ENCODE results near the gene GJB4. TPM values are rescaled to one million over a fixed set of nuclear protein-coding genes. Genes with fewer than 3 reads are reported as not detected.

GJB4 gene
- total and polyA plus RNA-seq, 2 experiments from 2014 or later, result 1.00 to 2.5 TPM

DNA sequence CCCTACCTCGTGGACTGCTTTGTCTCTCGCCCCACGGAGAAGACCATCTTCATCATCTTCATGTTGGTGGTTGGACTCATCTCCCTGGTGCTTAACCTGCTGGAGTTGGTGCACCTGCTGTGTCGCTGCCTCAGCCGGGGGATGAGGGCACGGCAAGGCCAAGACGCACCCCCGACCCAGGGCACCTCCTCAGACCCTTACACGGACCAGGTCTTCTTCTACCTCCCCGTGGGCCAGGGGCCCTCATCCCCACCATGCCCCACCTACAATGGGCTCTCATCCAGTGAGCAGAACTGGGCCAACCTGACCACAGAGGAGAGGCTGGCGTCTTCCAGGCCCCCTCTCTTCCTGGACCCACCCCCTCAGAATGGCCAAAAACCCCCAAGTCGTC lies 35.2 kb downstream of the GJB4 start:
- no peak overlapping the region for H3K27ac ChIP-seq
- no peaks in the 10 kb centered on the region for H3K9me2 ChIP-seq (replicated peaks; ENCODE audit: insufficient read depth)
- no peaks in the 10 kb centered on the region for H4K20me1 ChIP-seq (ENCODE audit: insufficient read depth, poor library complexity, severe bottlenecking)
- no peak overlapping the region for H2AFZ ChIP-seq
- no peaks in the 10 kb centered on the region for H3K4me1 ChIP-seq (ENCODE audit: insufficient read depth)
- H3K9me3 ChIP-seq (ENCODE audit: low read depth), result no peaks in the 10 kb centered on the region
- no peaks in the 10 kb centered on the region for H3K36me3 ChIP-seq (replicated peaks; ENCODE audit: insufficient read depth, low read depth)
- no peak overlapping the region for H3K4me2 ChIP-seq
- no peak for DNase-seq (ENCODE audit: low spot score)
- WGBS (ENCODE audit: low lambda C conversion rate, missing lambda C conversion rate), result 93% methylated on average over 12 of the region's 12 CpGs
- TF ChIP-seq EZH2 (IDR thresholded peaks at IDR 0.05; ENCODE audit: borderline replicate concordance), result no peak
- TF ChIP-seq, protein P1, sequence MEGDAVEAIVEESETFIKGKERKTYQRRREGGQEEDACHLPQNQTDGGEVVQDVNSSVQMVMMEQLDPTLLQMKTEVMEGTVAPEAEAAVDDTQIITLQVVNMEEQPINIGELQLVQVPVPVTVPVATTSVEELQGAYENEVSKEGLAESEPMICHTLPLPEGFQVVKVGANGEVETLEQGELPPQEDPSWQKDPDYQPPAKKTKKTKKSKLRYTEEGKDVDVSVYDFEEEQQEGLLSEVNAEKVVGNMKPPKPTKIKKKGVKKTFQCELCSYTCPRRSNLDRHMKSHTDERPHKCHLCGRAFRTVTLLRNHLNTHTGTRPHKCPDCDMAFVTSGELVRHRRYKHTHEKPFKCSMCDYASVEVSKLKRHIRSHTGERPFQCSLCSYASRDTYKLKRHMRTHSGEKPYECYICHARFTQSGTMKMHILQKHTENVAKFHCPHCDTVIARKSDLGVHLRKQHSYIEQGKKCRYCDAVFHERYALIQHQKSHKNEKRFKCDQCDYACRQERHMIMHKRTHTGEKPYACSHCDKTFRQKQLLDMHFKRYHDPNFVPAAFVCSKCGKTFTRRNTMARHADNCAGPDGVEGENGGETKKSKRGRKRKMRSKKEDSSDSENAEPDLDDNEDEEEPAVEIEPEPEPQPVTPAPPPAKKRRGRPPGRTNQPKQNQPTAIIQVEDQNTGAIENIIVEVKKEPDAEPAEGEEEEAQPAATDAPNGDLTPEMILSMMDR (IDR thresholded peaks at IDR 0.05; ENCODE audit: poor library complexity), result no peak
- TF ChIP-seq EZH2phosphoT487 (IDR thresholded peaks at IDR 0.05; ENCODE audit: low read depth, severe bottlenecking, unreplicated experiment), result no peak
- H3K79me2 ChIP-seq, result no peaks in the 10 kb centered on the region
- no peak overlapping the region for H3K4me3 ChIP-seq
- peaks cover 22% of the 10 kb centered on the region for H3K27me3 ChIP-seq

GRCh38 chr1:34795916-34796315 lies 36.4 kb downstream of the GJB4 start:
- no peak for DNase-seq (ENCODE audit: low spot score)
- Histone ChIP-seq H3K4me3 (no peak overlapping the region), H3K4me1 (ENCODE audit: insufficient read depth) (no peaks in the 10 kb centered on the region), H3K27me3 (peaks cover 22% of the 10 kb centered on the region), H3K9me3 (ENCODE audit: low read depth) (no peaks in the 10 kb centered on the region), H3K27ac (no peak overlapping the region), H2AFZ (no peak overlapping the region), H3K4me2 (no peak overlapping the region), H3K79me2 (no peaks in the 10 kb centered on the region), H3K36me3 (replicated peaks; ENCODE audit: insufficient read depth, low read depth) (no peaks in the 10 kb centered on the region), H4K20me1 (ENCODE audit: insufficient read depth, poor library complexity, severe bottlenecking) (no peaks in the 10 kb centered on the region), H3K9me2 (replicated peaks; ENCODE audit: insufficient read depth) (no peaks in the 10 kb centered on the region)
- WGBS (ENCODE audit: low lambda C conversion rate, missing lambda C conversion rate), result 91% methylated on average over 6 of the region's 6 CpGs
- TF ChIP-seq EZH2phosphoT487 (IDR thresholded peaks at IDR 0.05; ENCODE audit: low read depth, severe bottlenecking, unreplicated experiment) (no peak), EZH2 (IDR thresholded peaks at IDR 0.05; ENCODE audit: borderline replicate concordance) (no peak)
- TF ChIP-seq, protein P1 (IDR thresholded peaks at IDR 0.05; ENCODE audit: poor library complexity), result no peak

- WGBS (ENCODE audit: low lambda C conversion rate, missing lambda C conversion rate), result 76% methylated on average over 6 of the region's 6 CpGs
- no peak for TF ChIP-seq EZH2 (IDR thresholded peaks at IDR 0.05; ENCODE audit: borderline replicate concordance)
- TF ChIP-seq, protein P1 (IDR thresholded peaks at IDR 0.05; ENCODE audit: poor library complexity), result no peak
- no peak for TF ChIP-seq EZH2phosphoT487 (IDR thresholded peaks at IDR 0.05; ENCODE audit: low read depth, severe bottlenecking, unreplicated experiment)
- no peaks in the 10 kb centered on the region for H3K9me2 ChIP-seq (replicated peaks; ENCODE audit: insufficient read depth)
Measured at GRCh38 chr1:34796990-34797389, 37.5 kb downstream of the GJB4 start.

GRCh38 chr1:34800214-34800613 lies 40.7 kb downstream of the GJB4 start:
- DNase-seq (ENCODE audit: low spot score), result no peak
- H3K4me1 ChIP-seq (ENCODE audit: insufficient read depth), result no peaks in the 10 kb centered on the region
- H3K4me3 ChIP-seq, result no peak overlapping the region
- H3K4me2 ChIP-seq, result no peak overlapping the region
- H2AFZ ChIP-seq, result no peak overlapping the region
- TF ChIP-seq, protein P1 (IDR thresholded peaks at IDR 0.05; ENCODE audit: poor library complexity), result no peak
- TF ChIP-seq EZH2phosphoT487 (IDR thresholded peaks at IDR 0.05; ENCODE audit: low read depth, severe bottlenecking, unreplicated experiment) (no peak), EZH2 (IDR thresholded peaks at IDR 0.05; ENCODE audit: borderline replicate concordance) (no peak)
- no peak overlapping the region for H3K27ac ChIP-seq
- H3K9me2 ChIP-seq (replicated peaks; ENCODE audit: insufficient read depth), result no peaks in the 10 kb centered on the region
- H3K36me3 ChIP-seq (replicated peaks; ENCODE audit: insufficient read depth, low read depth), result no peaks in the 10 kb centered on the region
- no peaks in the 10 kb centered on the region for H3K79me2 ChIP-seq
- H3K9me3 ChIP-seq (ENCODE audit: low read depth), result no peaks in the 10 kb centered on the region
- WGBS (ENCODE audit: low lambda C conversion rate, missing lambda C conversion rate), result 91% methylated on average over 6 of the region's 6 CpGs
- H4K20me1 ChIP-seq (ENCODE audit: insufficient read depth, poor library complexity, severe bottlenecking), result no peaks in the 10 kb centered on the region
- no peaks in the 10 kb centered on the region for H3K27me3 ChIP-seq

More at GRCh38 chr1:34796990-34797389, 37.5 kb downstream of the GJB4 start:
- Histone ChIP-seq H4K20me1 (ENCODE audit: insufficient read depth, poor library complexity, severe bottlenecking) (no peaks in the 10 kb centered on the region), H3K79me2 (no peaks in the 10 kb centered on the region), H3K4me1 (ENCODE audit: insufficient read depth) (no peaks in the 10 kb centered on the region), H3K36me3 (replicated peaks; ENCODE audit: insufficient read depth, low read depth) (no peaks in the 10 kb centered on the region), H3K27me3 (peaks cover 16% of the 10 kb centered on the region), H3K4me3 (no peak overlapping the region), H3K27ac (no peak overlapping the region), H3K4me2 (no peak overlapping the region), H2AFZ (no peak overlapping the region), H3K9me3 (ENCODE audit: low read depth) (no peaks in the 10 kb centered on the region)
- no peak for DNase-seq (ENCODE audit: low spot score)

Data from hepatocyte (in vitro differentiated cells).